Kidney (tissue), 14 donors: Measurements from ENCODE around the gene DNAH3. TPM values are rescaled to one million over a fixed set of nuclear protein-coding genes. Genes with fewer than 3 reads are reported as not detected.
A peak's percentile ranks its signal among the peaks of the same experiment; 100 is the strongest.

Experiments
- DNase-seq, 5 donors: peaks; one replicate each; pipeline ENCODE4 v3.0.0-alpha.2; 2013 to 2020
- FAIRE-seq: peaks from 2 replicates; lab custom pipeline; 2012; peaks lifted over from hg19 to GRCh38; lab: Jason Lieb, UNC
- H3K27ac ChIP-seq, 2 donors: one replicate each; pipeline ENCODE4 v1.7.0; 2013; ENCODE audit warnings: low read depth in 2 of 2, low read length in 2 of 2, inconsistent platforms in 1 of 2
- H3K27me3 ChIP-seq: one replicate; pipeline ENCODE4 v1.7.1; 2013; ENCODE audit warnings: low read length, inconsistent platforms; ENCODE audit not compliant: control insufficient read depth, insufficient read depth
- H3K36me3 ChIP-seq, 3 donors: one replicate each; pipeline versions ENCODE4 v1.7.0 to v1.7.1; 2013; ENCODE audit warnings: low read length in 3 of 3, control low read depth in 1 of 3, inconsistent platforms in 1 of 3; ENCODE audit not compliant: insufficient read depth in 3 of 3, control insufficient read depth in 2 of 3
- H3K4me1 ChIP-seq, 3 donors: one replicate each; pipeline versions ENCODE4 v1.7.0 to v1.7.1; 2013; ENCODE audit warnings: low read length in 3 of 3, inconsistent platforms in 1 of 3, low read depth in 1 of 3; ENCODE audit not compliant: control insufficient read depth in 2 of 3, insufficient read depth in 2 of 3
- H3K4me3 ChIP-seq, 3 donors: one replicate each; pipeline versions ENCODE4 v1.7.0 to v1.8.1; 2013; ENCODE audit warnings: low read length in 3 of 3, control low read depth in 1 of 3, inconsistent platforms in 1 of 3
- H3K9ac ChIP-seq, 3 donors: one replicate each; pipeline versions ENCODE4 v1.7.0 to v1.7.1; 2013; ENCODE audit warnings: low read length in 3 of 3, control low read depth in 1 of 3, inconsistent platforms in 1 of 3
- H3K9me3 ChIP-seq, 3 donors: one replicate each; pipeline versions ENCODE4 v1.7.0 to v1.7.1; 2013; ENCODE audit warnings: low read length in 3 of 3, control low read depth in 1 of 3, inconsistent platforms in 1 of 3; ENCODE audit not compliant: control insufficient read depth in 2 of 3, insufficient read depth in 1 of 3
- intact Hi-C: fragments of 100-400 bp; cut with DNase I; formaldehyde crosslinking; loops from one replicate; pipeline ENCODE4 v1.11.1; 2022
- polyA plus RNA-seq: library from polyadenylated mRNA; stranded (reverse); fragments of 350-450 nt; fragmentation: Illumina TruSeq; extraction: RNeasy Lipid Tissue Mini Kit (QIAGEN cat#74804); gene quantifications from one replicate; pipeline ENCODE4 v1.2.3, GENCODE V29; 2014; ENCODE audit warnings: low read depth, low replicate concordance; ENCODE audit not compliant: insufficient read depth
- total RNA-seq: library from RNA; stranded (reverse); fragmentation: NEBNext Ultra II Directional; extraction: Animal tissue kit (Norgen Biotek cat#: 25700); gene quantifications from one replicate; pipeline ENCODE4 v1.2.1, GENCODE V29; 2021
- TF ChIP-seq, protein P1 (sequence below): IDR thresholded peaks from 3 replicates; pipeline ENCODE4 v1.5.1; 2012; ENCODE audit warnings: mild to moderate bottlenecking, moderate library complexity, borderline replicate concordance; ENCODE audit not compliant: insufficient read depth; ENCODE audit errors: extremely low read depth
- donor health status: control.
- donor health status: control.
- donor health status: control.
- donor health status: control.
- donor health status: control.
- donor health status: DM: yes; HTN: yes; CAD: no.
- donor health status: Normal renal cell carcinoma (clear cell type).

DNAH3 gene
- total and polyA plus RNA-seq, 2 donors from 2014 or later: 0.19 to 0.57 TPM

DNA sequence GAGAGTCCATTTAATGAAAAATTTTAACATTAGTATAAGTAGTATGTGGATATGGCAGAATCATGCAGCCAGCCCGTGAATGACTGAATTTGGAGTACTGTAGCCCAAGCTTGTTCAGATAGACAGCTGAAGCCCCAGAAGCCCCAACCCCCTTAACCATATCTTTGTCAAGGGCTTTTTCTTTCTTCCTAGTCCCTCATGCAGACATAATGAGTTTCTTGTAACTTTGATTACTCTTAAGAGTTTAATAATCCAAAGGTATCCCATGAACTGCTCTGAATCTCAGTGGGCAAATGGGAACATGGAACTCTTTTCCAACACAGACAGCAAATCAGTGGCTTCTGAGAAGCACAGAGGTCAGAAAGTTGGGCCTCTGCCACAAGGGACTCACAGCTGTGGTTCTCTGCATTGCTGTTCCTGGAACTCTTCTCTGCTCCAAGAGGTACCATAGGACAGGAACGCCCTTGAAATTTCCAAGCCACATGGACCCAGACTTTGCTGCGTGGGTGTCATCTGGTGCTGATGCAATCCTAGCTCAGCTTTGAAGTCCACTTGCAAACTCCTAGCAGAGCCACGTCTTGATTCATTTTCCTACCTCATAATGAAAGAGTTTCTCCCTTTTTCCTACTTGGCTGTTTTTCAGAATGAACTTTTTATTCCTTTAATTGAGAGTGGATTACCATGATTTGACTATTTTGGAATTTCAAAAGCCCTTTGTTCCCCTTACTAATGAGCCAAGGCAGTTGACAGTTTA lies 232.0 kb downstream of the DNAH3 start:
- DNase-seq: no peak
- no peak overlapping the region for H3K9ac ChIP-seq
- TF ChIP-seq, protein P1, sequence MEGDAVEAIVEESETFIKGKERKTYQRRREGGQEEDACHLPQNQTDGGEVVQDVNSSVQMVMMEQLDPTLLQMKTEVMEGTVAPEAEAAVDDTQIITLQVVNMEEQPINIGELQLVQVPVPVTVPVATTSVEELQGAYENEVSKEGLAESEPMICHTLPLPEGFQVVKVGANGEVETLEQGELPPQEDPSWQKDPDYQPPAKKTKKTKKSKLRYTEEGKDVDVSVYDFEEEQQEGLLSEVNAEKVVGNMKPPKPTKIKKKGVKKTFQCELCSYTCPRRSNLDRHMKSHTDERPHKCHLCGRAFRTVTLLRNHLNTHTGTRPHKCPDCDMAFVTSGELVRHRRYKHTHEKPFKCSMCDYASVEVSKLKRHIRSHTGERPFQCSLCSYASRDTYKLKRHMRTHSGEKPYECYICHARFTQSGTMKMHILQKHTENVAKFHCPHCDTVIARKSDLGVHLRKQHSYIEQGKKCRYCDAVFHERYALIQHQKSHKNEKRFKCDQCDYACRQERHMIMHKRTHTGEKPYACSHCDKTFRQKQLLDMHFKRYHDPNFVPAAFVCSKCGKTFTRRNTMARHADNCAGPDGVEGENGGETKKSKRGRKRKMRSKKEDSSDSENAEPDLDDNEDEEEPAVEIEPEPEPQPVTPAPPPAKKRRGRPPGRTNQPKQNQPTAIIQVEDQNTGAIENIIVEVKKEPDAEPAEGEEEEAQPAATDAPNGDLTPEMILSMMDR: no peak
- H3K4me3 ChIP-seq: no peak overlapping the region
- H3K27ac ChIP-seq: no peak overlapping the region
- H3K9me3 ChIP-seq: no peaks in the 10 kb centered on the region
- intact Hi-C loops: no loop called here
- H3K27me3 ChIP-seq: no peaks in the 10 kb centered on the region
- no peak for FAIRE-seq
- no peaks in the 10 kb centered on the region for H3K36me3 ChIP-seq
- H3K4me1 ChIP-seq: no peaks in the 10 kb centered on the region

DNA sequence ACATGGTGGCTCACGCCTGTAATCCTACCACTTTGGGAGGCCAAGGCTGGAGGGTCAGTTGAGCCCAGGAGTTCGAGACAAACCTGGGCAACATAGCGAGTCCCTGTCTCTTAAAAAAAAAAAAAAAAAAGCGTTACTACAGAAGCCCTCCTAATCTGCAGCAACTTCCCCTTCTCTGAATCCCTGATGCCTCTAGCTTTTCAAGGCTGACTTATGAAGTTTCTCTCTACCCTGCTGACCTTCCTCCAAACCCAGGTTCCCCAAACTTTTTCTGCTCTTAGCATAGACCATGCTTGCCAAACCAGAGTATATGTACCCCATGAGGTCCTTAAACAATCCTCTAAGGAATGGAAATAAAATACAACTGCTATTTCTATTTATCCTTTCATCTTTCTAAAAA lies 233.7 kb downstream of the DNAH3 start:
- intact Hi-C loops: no loop called here
- Histone ChIP-seq H3K4me3 (no peak overlapping the region), H3K27me3 (no peaks in the 10 kb centered on the region), H3K4me1 (no peaks in the 10 kb centered on the region), H3K9me3 (no peaks in the 10 kb centered on the region), H3K36me3 (no peaks in the 10 kb centered on the region), H3K27ac (no peak overlapping the region), H3K9ac (no peak overlapping the region)
- FAIRE-seq (no peak), DNase-seq (no peak)
- TF ChIP-seq, protein P1: no peak

GRCh38 chr16:20916289-20916688 lies 234.4 kb downstream of the DNAH3 start:
- no peak overlapping the region for H3K4me3 ChIP-seq
- H3K9me3 ChIP-seq: no peaks in the 10 kb centered on the region
- H3K9ac ChIP-seq: no peak overlapping the region
- H3K27me3 ChIP-seq: no peaks in the 10 kb centered on the region
- H3K4me1 ChIP-seq: peaks cover 0 to under 1% (median 0%) of the 10 kb centered on the region in 3 donors
- peak in 1 of 5 donors; percentile 11 for DNase-seq
- H3K36me3 ChIP-seq: no peaks in the 10 kb centered on the region
- no peak for FAIRE-seq
- TF ChIP-seq, protein P1: no peak
- intact Hi-C loops: no loop called here
- H3K27ac ChIP-seq: no peak overlapping the region
